Cerebellar nuclear complex (tissue), 1 donor: ENCODE measurements around the gene ICAM1.
"Not testable (repeated sequence)": the region's sequence is repeated elsewhere in the genome, so short reads cannot be mapped to it uniquely, and the experiment has no call there.

ENCODE experiments used
- DNase-seq, 2 experiments: peaks; one replicate each; lab custom pipeline; 2025; lab: John Stamatoyannopoulos, UW

ICAM1 gene

GRCh38 chr19:10270616-10271394 is at the start of gene ICAM1:
Gene ICAM1, plus strand, starts transcription at chr19:10271120. Its CDS starts 40 bp downstream, at chr19:10271160.
- no peak for DNase-seq

GRCh38 chr19:10222201-10222890 is 48.6 kb upstream of the ICAM1 start:
- DNase-seq = no peak

GRCh38 chr19:10223488-10224213 is 47.3 kb upstream of the ICAM1 start:
- no peak for DNase-seq

- no peak for DNase-seq
Observed at GRCh38 chr19:10224337-10224736, 46.6 kb upstream of the ICAM1 start.

- no peak for DNase-seq
Observed at GRCh38 chr19:10226021-10226375, 44.9 kb upstream of the ICAM1 start.

- no peak for DNase-seq
Observed at GRCh38 chr19:10226376-10227025, 44.4 kb upstream of the ICAM1 start.

- no peak for DNase-seq
Observed at GRCh38 chr19:10227026-10227971, 43.6 kb upstream of the ICAM1 start.

- DNase-seq = no peak
Observed at GRCh38 chr19:10228393-10228792, 42.5 kb upstream of the ICAM1 start.

- DNase-seq = no peak
Observed at GRCh38 chr19:10228920-10229319, 42.0 kb upstream of the ICAM1 start.

- DNase-seq = no peak
Observed at GRCh38 chr19:10230173-10230860, 40.6 kb upstream of the ICAM1 start.

- DNase-seq = no peak
Observed at GRCh38 chr19:10230861-10231611, 39.9 kb upstream of the ICAM1 start, which contains the start of gene S1PR2. Gene S1PR2, minus strand, starts transcription at chr19:10231331. Its CDS starts 6,426 bp downstream, at chr19:10224905.

GRCh38 chr19:10231612-10232228 is 39.2 kb upstream of the ICAM1 start:
- no peak for DNase-seq

- no peak for DNase-seq
Observed at GRCh38 chr19:10233946-10234345, 37.0 kb upstream of the ICAM1 start.

- DNase-seq = no peak
Observed at GRCh38 chr19:10235003-10235402, 35.9 kb upstream of the ICAM1 start.

GRCh38 chr19:10235409-10235808 is 35.5 kb upstream of the ICAM1 start:
- not testable (repeated sequence) for DNase-seq

GRCh38 chr19:10237702-10238101 is 33.2 kb upstream of the ICAM1 start:
- DNase-seq = no peak

GRCh38 chr19:10238172-10238783 is 32.6 kb upstream of the ICAM1 start:
- DNase-seq = no peak

GRCh38 chr19:10241826-10242449 is 29.0 kb upstream of the ICAM1 start:
- DNase-seq = not testable (repeated sequence)
